Muscle layer of duodenum (tissue), 2 donors: ENCODE data around the gene MCF2L.

Experiments
- H3K27ac ChIP-seq: one replicate; pipeline ENCODE4 v1.7.0; 2013; ENCODE audit warnings: mild to moderate bottlenecking, low read length
- H3K27me3 ChIP-seq: one replicate; pipeline ENCODE4 v1.7.0; 2013; ENCODE audit warnings: low read depth, mild to moderate bottlenecking, control low read depth, low read length
- H3K36me3 ChIP-seq, 2 donors: one replicate each; pipeline ENCODE4 v1.7.0; 2013; ENCODE audit warnings: low read length in 2 of 2, control low read depth in 1 of 2, mild to moderate bottlenecking in 1 of 2; ENCODE audit not compliant: insufficient read depth in 2 of 2, control insufficient read depth in 1 of 2
- H3K4me1 ChIP-seq, 2 donors: one replicate each; pipeline ENCODE4 v1.7.0; 2013; ENCODE audit warnings: low read length in 2 of 2, mild to moderate bottlenecking in 2 of 2, control low read depth in 1 of 2, moderate library complexity in 1 of 2; ENCODE audit not compliant: insufficient read depth in 2 of 2, control insufficient read depth in 1 of 2
- H3K4me3 ChIP-seq, 2 donors: one replicate each; pipeline ENCODE4 v1.7.0; 2013; ENCODE audit warnings: low read length in 2 of 2, low read depth in 1 of 2, mild to moderate bottlenecking in 1 of 2
- H3K9me3 ChIP-seq, 2 donors: one replicate each; pipeline ENCODE4 v1.7.0; 2013; ENCODE audit warnings: low read length in 2 of 2, control low read depth in 1 of 2, mild to moderate bottlenecking in 1 of 2; ENCODE audit not compliant: control insufficient read depth in 1 of 2
- donor health status: healthy.

Gene MCF2L

DNA sequence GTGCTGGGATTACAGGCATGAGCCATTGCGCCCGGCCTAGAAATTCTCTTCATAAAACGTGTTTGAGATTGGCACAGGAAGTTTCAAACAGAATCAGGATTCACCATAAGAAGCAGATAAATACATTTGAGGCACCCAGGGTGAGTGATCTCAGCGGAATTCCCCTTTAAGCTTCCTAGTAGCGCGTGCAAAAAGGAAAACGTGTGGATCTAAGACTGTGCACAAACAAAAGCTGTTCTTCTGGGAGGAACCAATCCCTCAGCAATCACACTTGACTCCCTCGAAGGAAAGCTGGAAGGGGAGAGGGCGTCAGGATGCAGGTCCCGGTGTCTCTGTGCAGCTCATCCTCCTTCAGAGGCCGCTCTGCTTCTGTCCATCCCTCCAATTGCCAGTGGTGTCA lies 15.5 kb downstream of the MCF2L start:
- Histone ChIP-seq H3K9me3 (no peaks in the 10 kb centered on the region), H3K4me1 (no peaks in the 10 kb centered on the region), H3K36me3 (no peaks in the 10 kb centered on the region), H3K4me3 (no peak overlapping the region), H3K27me3 (peaks cover 5% of the 10 kb centered on the region), H3K27ac (no peak overlapping the region)

DNA sequence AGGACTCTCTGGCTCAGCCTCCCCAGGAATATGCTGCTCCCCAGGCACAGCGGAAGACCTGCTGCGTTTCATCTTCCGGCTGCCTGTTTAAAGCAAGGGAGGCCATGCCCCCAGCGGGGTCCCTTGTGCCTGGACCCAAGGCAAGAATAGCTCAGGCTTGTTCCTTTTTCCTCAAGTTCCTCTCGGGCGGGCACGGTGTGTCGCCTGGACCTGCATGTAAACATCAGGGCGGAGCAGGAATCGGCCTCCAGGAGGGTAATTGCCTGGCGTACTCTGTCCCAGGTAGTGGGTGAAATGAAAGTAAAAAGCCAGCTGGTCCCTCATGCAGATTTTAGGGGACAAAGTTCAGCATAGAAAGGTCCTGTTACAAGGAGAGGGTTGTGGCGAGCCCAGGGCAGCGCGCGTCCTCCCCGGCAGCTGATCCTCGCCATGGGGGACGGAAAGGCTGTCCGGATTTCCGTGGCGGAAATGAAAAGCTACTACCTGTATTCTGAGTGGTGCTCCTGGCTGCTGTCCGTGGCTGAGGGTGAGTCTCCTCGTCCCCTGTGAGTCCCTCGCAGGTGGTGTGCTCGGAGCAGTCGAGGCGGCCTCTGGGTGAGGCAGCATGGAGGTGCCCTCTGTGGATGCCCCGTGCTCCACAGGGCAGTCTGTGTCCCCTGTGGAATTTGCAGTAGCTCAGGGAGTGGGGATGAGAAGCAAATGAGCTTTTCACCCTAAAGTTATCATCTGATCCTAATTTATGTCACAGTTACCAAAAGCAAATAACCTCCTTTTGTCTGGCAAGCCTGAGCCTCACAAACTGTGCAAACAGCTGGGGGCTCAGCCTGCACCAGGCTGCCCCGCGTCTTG lies 16.2 kb downstream of the MCF2L start:
- no peaks in the 10 kb centered on the region for H3K9me3 ChIP-seq
- H3K4me3 ChIP-seq, result peak overlapping the region in 1 of 2 donors; percentile 33
- H3K27ac ChIP-seq, result no peak overlapping the region
- H3K36me3 ChIP-seq, result no peaks in the 10 kb centered on the region
- peaks cover 1% of the 10 kb centered on the region for H3K27me3 ChIP-seq
- H3K4me1 ChIP-seq, result no peaks in the 10 kb centered on the region

GRCh38 chr13:112985803-112986408 lies 16.9 kb downstream of the MCF2L start:
- Histone ChIP-seq H3K27ac (no peak overlapping the region), H3K4me1 (no peaks in the 10 kb centered on the region), H3K9me3 (no peaks in the 10 kb centered on the region), H3K36me3 (no peaks in the 10 kb centered on the region), H3K4me3 (no peak overlapping the region), H3K27me3 (no peaks in the 10 kb centered on the region)

GRCh38 chr13:112986470-112986869 lies 17.5 kb downstream of the MCF2L start:
- no peaks in the 10 kb centered on the region for H3K9me3 ChIP-seq
- no peaks in the 10 kb centered on the region for H3K36me3 ChIP-seq
- H3K4me3 ChIP-seq, result no peak overlapping the region
- H3K27me3 ChIP-seq, result no peaks in the 10 kb centered on the region
- H3K27ac ChIP-seq, result no peak overlapping the region
- H3K4me1 ChIP-seq, result no peaks in the 10 kb centered on the region

DNA sequence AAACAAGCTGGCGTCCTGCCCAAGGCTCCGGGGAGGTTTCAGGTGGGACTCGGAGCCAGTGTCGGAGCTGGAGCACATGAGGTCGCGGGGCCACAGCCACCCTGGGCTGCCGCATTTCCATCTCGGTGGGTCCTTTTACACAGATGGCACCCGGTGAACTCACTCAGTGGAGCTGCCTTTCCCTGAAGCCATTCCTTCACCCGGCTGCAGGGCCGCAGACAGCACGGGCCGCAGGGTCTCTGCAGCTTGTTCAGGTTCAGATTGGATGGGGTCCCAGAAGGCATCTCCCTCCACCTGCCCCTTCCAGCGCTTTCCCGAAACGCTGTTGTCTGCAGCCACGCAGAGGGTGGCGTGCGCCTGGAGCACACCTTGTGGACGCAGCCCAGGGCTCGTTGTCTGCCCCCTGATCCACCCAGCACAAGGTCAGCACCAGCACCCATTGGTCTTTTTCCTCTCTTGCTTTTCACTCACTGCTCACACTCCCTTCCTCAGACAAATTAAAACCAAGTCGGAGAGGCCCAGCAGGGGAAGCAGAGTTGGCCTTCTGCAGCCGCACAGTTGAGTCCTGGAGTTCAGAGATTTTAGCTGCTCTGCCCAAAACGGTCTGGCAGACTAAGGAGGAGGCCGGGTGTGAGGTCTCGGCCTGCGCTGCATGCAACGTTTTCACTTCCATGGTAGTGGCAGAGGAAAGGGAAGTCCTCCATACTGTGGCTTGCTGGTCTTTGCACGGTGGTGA lies 18.1 kb downstream of the MCF2L start:
- Histone ChIP-seq H3K9me3 (no peaks in the 10 kb centered on the region), H3K4me3 (no peak overlapping the region), H3K4me1 (no peaks in the 10 kb centered on the region), H3K36me3 (no peaks in the 10 kb centered on the region), H3K27ac (no peak overlapping the region), H3K27me3 (no peaks in the 10 kb centered on the region)

GRCh38 chr13:112987682-112988024 lies 18.6 kb downstream of the MCF2L start:
- H3K4me1 ChIP-seq, result no peaks in the 10 kb centered on the region
- no peaks in the 10 kb centered on the region for H3K9me3 ChIP-seq
- H3K27me3 ChIP-seq, result no peaks in the 10 kb centered on the region
- H3K27ac ChIP-seq, result no peak overlapping the region
- no peaks in the 10 kb centered on the region for H3K36me3 ChIP-seq
- no peak overlapping the region for H3K4me3 ChIP-seq

- no peaks in the 10 kb centered on the region for H3K4me1 ChIP-seq
- no peak overlapping the region for H3K4me3 ChIP-seq
- no peaks in the 10 kb centered on the region for H3K27me3 ChIP-seq
- H3K36me3 ChIP-seq, result no peaks in the 10 kb centered on the region
- H3K27ac ChIP-seq, result no peak overlapping the region
- no peaks in the 10 kb centered on the region for H3K9me3 ChIP-seq
These were observed 21.8 kb downstream of the MCF2L start for GRCh38 chr13:112990783-112991182.

GRCh38 chr13:112991609-112992008 lies 22.6 kb downstream of the MCF2L start:
- no peaks in the 10 kb centered on the region for H3K27me3 ChIP-seq
- H3K4me1 ChIP-seq, result no peaks in the 10 kb centered on the region
- no peaks in the 10 kb centered on the region for H3K9me3 ChIP-seq
- no peak overlapping the region for H3K27ac ChIP-seq
- no peaks in the 10 kb centered on the region for H3K36me3 ChIP-seq
- H3K4me3 ChIP-seq, result no peak overlapping the region

GRCh38 chr13:112992931-112993680 lies 24.1 kb downstream of the MCF2L start:
- no peaks in the 10 kb centered on the region for H3K36me3 ChIP-seq
- H3K4me3 ChIP-seq, result no peak overlapping the region
- H3K4me1 ChIP-seq, result no peaks in the 10 kb centered on the region
- no peak overlapping the region for H3K27ac ChIP-seq
- no peaks in the 10 kb centered on the region for H3K9me3 ChIP-seq
- H3K27me3 ChIP-seq, result no peaks in the 10 kb centered on the region

DNA sequence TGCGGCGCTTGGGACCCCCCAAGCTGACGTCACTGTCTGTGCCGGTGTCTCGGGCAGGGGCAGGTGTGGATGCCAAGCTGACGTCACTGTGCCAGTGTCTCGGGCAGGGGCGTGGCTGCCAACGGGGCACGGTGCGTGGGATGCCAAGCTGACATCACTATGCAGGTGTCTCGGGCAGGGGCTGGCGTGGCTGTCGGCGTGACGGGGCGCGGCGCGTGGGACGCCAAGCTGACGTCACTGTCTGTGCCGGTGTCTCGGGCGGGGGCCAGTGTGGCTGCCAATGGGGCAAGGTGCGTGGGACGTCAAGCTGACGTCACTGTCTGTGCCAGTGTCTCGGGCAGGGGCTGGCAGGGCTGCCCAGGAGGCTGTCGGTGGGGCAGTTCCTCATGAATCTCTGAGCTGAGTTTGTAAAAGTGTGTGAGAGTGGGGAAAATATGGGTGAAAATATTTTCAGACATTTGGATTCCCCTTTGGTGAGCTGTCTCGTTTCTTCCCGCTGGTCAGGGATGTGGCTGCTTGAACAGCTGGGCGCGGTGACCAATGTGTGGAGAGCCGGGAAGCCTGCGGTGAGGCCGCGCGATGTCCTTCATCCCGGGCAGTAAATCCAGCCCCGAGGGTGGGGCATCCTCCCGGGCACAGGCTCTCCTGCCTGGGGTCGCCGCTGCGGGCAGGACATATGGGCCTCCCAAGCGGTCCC lies 25.2 kb downstream of the MCF2L start:
- Histone ChIP-seq H3K36me3 (no peaks in the 10 kb centered on the region), H3K4me3 (no peak overlapping the region), H3K4me1 (no peaks in the 10 kb centered on the region), H3K27me3 (no peaks in the 10 kb centered on the region), H3K27ac (no peak overlapping the region), H3K9me3 (no peaks in the 10 kb centered on the region)
